Fibroblast of lung (primary cell): Measurements from ENCODE around the gene PLXNA1. TPM values are rescaled to one million over a fixed set of nuclear protein-coding genes. Genes with fewer than 3 reads are reported as not detected.

Experiments used
- DNase-seq, 2 donors: peaks; one replicate each; pipeline versions ENCODE4 v3.0.0 to v3.0.0-alpha.2; 2010; ENCODE audit warnings: low read depth in 2 of 2
- H2AFZ ChIP-seq: 2 replicates; pipeline ENCODE4 v1.5.1; 2012; ENCODE audit warnings: low read length, control low read depth, inconsistent platforms
- H3K27ac ChIP-seq: 2 replicates; pipeline ENCODE4 v1.5.1; 2011; ENCODE audit warnings: low read length, control low read depth; ENCODE audit not compliant: insufficient read depth
- H3K27me3 ChIP-seq: 2 replicates; pipeline ENCODE4 v1.5.1; 2011; ENCODE audit warnings: mild to moderate bottlenecking, low read length; ENCODE audit not compliant: control insufficient read depth, insufficient read depth
- H3K36me3 ChIP-seq: 2 replicates; pipeline ENCODE4 v1.5.1; 2011; ENCODE audit warnings: low read length; ENCODE audit not compliant: control insufficient read depth, insufficient read depth
- H3K4me1 ChIP-seq: 2 replicates; pipeline ENCODE4 v1.5.1; 2011; ENCODE audit warnings: low read length; ENCODE audit not compliant: control insufficient read depth, insufficient read depth; ENCODE audit errors: extremely low read depth
- H3K4me2 ChIP-seq: 2 replicates; pipeline ENCODE4 v1.5.1; 2011; ENCODE audit warnings: low read length, control low read depth; ENCODE audit not compliant: insufficient read depth; ENCODE audit errors: extremely low read depth
- H3K4me3 ChIP-seq, 4 experiments: fragments of 200-600 bp in 1 of 4; sonication (generic) in 1 of 4; replicated peaks in 1 of 4; 2 replicates each; pipeline ENCODE4 v1.5.1; 2011 to 2016; ENCODE audit warnings: low read length in 4 of 4, low read depth in 3 of 4, mild to moderate bottlenecking in 3 of 4, control low read depth in 2 of 4, inconsistent platforms in 1 of 4, mixed read lengths in 1 of 4; ENCODE audit not compliant: insufficient read depth in 1 of 4; ENCODE audit errors: control extremely low read depth in 1 of 4
- H3K79me2 ChIP-seq: 2 replicates; pipeline ENCODE4 v1.5.1; 2012; ENCODE audit warnings: mild to moderate bottlenecking, low read length, inconsistent platforms; ENCODE audit not compliant: control insufficient read depth, insufficient read depth
- H3K9ac ChIP-seq: 2 replicates; pipeline ENCODE4 v1.5.1; 2011; ENCODE audit warnings: mild to moderate bottlenecking, low read length, control low read depth; ENCODE audit not compliant: insufficient read depth
- H3K9me3 ChIP-seq: 2 replicates; pipeline ENCODE4 v1.5.1; 2012; ENCODE audit warnings: low read depth, low read length; ENCODE audit not compliant: control insufficient read depth, insufficient read depth
- H4K20me1 ChIP-seq: 2 replicates; pipeline ENCODE4 v1.5.1; 2011; ENCODE audit warnings: low read length; ENCODE audit not compliant: control insufficient read depth, insufficient read depth; ENCODE audit errors: extremely low read depth
- EZH2 ChIP-seq: IDR thresholded peaks from 2 replicates; pipeline ENCODE4 v1.5.1; 2012; ENCODE audit warnings: low read length, control low read depth, mild to moderate bottlenecking; ENCODE audit errors: missing control alignments
- polyA plus RNA-seq, 2 donors: library from polyadenylated mRNA; depleted of rRNA in 1 of 2; stranded (reverse) in 1 of 2; unstranded in 1 of 2; fragments of >200 nt; gene quantifications; 2 replicates each; pipeline ENCODE4 v1.2.1, GENCODE V29; 2011 to 2012; ENCODE audit warnings: missing spikeins in 1 of 2
- total RNA-seq: library from RNA; depleted of rRNA; stranded (reverse); fragments of >200 nt; gene quantifications from 2 replicates; pipeline ENCODE4 v1.2.1, GENCODE V29; 2014
- TF ChIP-seq, protein P1 (sequence below), 2 donors: IDR thresholded peaks in 1 of 2; conservative IDR thresholded peaks in 1 of 2; 1 replicate in 1 of 2; 2 replicates in 1 of 2; pipeline ENCODE4 v1.5.1; 2011 to 2012; ENCODE audit warnings: low read length in 2 of 2, control low read depth in 1 of 2, inconsistent platforms in 1 of 2, low read depth in 1 of 2, mild to moderate bottlenecking in 1 of 2

The PLXNA1 gene
- total and polyA plus RNA-seq, 2 donors (not counting 1 experiment from before 2014, with no cell fraction given) = 21.1 to 48.6 TPM

GRCh38 chr3:126998728-126999127 lies 15.8 kb downstream of the PLXNA1 start:
- TF ChIP-seq, protein P1, sequence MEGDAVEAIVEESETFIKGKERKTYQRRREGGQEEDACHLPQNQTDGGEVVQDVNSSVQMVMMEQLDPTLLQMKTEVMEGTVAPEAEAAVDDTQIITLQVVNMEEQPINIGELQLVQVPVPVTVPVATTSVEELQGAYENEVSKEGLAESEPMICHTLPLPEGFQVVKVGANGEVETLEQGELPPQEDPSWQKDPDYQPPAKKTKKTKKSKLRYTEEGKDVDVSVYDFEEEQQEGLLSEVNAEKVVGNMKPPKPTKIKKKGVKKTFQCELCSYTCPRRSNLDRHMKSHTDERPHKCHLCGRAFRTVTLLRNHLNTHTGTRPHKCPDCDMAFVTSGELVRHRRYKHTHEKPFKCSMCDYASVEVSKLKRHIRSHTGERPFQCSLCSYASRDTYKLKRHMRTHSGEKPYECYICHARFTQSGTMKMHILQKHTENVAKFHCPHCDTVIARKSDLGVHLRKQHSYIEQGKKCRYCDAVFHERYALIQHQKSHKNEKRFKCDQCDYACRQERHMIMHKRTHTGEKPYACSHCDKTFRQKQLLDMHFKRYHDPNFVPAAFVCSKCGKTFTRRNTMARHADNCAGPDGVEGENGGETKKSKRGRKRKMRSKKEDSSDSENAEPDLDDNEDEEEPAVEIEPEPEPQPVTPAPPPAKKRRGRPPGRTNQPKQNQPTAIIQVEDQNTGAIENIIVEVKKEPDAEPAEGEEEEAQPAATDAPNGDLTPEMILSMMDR (conservative IDR thresholded peaks at IDR 0.05 in 1 of 2, IDR thresholded peaks at IDR 0.05 in 1 of 2; ENCODE audit: low read depth in 1 of 2, low read length in 2 of 2) = no peak
- Histone ChIP-seq H4K20me1 (no peaks in the 10 kb centered on the region), H3K27ac (no peak overlapping the region), H3K4me1 (peaks cover 27% of the 10 kb centered on the region), H3K36me3 (peaks cover 10% of the 10 kb centered on the region), H3K27me3 (no peaks in the 10 kb centered on the region), H3K79me2 (peaks cover 35% of the 10 kb centered on the region), H3K4me2 (no peak overlapping the region), H3K9ac (no peak overlapping the region), H3K9me3 (no peaks in the 10 kb centered on the region), H2AFZ (no peak overlapping the region), H3K4me3 (no peak overlapping the region)
- DNase-seq = no peak

DNA sequence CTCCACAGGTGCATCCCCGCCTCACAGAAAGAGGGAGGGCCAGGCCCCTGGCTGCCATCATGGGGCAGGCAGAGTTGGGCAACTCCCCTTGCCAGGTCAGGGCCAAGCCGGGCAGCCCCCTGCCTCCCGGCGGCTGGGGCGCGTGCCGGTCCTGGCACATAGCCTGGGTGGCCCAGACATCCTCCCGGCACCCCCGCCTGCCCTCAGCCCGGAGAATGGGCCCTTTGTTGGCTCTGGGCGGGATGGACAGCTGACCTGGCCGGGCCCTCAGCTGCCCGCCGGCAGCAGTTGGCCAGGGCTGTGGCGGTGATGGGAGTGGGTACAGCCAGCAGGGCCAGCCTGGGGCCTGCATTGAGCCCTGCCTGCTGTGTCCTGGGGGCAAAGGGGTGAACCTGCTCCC lies 16.5 kb downstream of the PLXNA1 start:
- Histone ChIP-seq H3K27me3 (no peaks in the 10 kb centered on the region), H3K27ac (no peak overlapping the region), H2AFZ (no peak overlapping the region), H3K9ac (no peak overlapping the region), H4K20me1 (no peaks in the 10 kb centered on the region), H3K9me3 (no peaks in the 10 kb centered on the region), H3K79me2 (peaks cover 36% of the 10 kb centered on the region), H3K4me2 (no peak overlapping the region), H3K36me3 (peaks cover 7% of the 10 kb centered on the region), H3K4me3 (no peak overlapping the region), H3K4me1 (peaks cover 26% of the 10 kb centered on the region)
- TF ChIP-seq, protein P1 (conservative IDR thresholded peaks at IDR 0.05 in 1 of 2, IDR thresholded peaks at IDR 0.05 in 1 of 2; ENCODE audit: low read depth in 1 of 2, low read length in 2 of 2) = no peak
- TF ChIP-seq EZH2 = no peak
- no peak for DNase-seq

DNA sequence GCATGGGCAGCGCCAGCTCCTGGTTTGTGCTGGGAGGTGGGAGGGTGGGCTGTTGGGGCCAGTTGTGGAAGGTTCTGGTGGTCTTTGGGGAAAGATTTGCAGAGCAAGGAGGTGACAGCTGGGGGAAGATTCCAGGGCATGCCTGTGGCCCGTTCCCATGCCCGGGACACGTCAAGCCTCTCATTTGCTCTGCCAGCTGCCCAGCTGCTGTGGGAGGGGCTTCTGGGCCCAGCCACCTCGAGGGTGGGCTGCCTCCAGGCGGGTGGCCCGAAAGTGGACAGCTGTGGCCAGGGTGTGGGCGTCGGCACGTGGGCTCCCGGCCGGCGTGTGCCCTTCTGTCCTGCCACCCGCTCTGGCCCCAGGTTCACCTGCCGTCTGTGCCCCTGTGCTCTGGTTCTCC lies 17.2 kb downstream of the PLXNA1 start:
- H3K4me1 ChIP-seq = peaks cover 22% of the 10 kb centered on the region

More for the DNA sequence above, 17.2 kb downstream of the PLXNA1 start:
- Histone ChIP-seq H3K27ac (no peak overlapping the region), H4K20me1 (no peaks in the 10 kb centered on the region), H3K9me3 (no peaks in the 10 kb centered on the region), H3K9ac (no peak overlapping the region), H3K36me3 (peaks cover 7% of the 10 kb centered on the region), H3K4me3 (no peak overlapping the region), H3K79me2 (peaks cover 35% of the 10 kb centered on the region), H3K27me3 (no peaks in the 10 kb centered on the region), H3K4me2 (no peak overlapping the region), H2AFZ (no peak overlapping the region)
- no peak for DNase-seq
- TF ChIP-seq, protein P1 (conservative IDR thresholded peaks at IDR 0.05 in 1 of 2, IDR thresholded peaks at IDR 0.05 in 1 of 2; ENCODE audit: low read depth in 1 of 2, low read length in 2 of 2) = no peak
- no peak for TF ChIP-seq EZH2
